GM12878 (cell line): ENCODE results near the gene MCCD1. TPM values are rescaled to one million over a fixed set of nuclear protein-coding genes. Genes with fewer than 3 reads are reported as not detected.

Source experiments
- ATF7 ChIP-seq: fragments of 450-650 bp; IDR thresholded peaks from 2 replicates; pipeline ENCODE4 v1.6.1; 2016; ENCODE audit warnings: low read depth, mild to moderate bottlenecking
- CBX3 ChIP-seq: fragments of 200-600 bp; sonication (generic); IDR thresholded peaks from 2 replicates; pipeline ENCODE4 v1.6.1; 2016; ENCODE audit warnings: low read depth, borderline replicate concordance
- CHD1 ChIP-seq: IDR thresholded peaks from 2 replicates; pipeline ENCODE4 v1.6.1; 2012; ENCODE audit warnings: low read depth, low read length, improper control_type of control experiment
- FOS ChIP-seq: IDR thresholded peaks from 3 replicates; pipeline ENCODE4 v1.6.1; 2011; ENCODE audit warnings: borderline replicate concordance; ENCODE audit not compliant: insufficient read length; ENCODE audit errors: extremely low read depth
- FOXK2 ChIP-seq: fragments of 450-650 bp; IDR thresholded peaks from 2 replicates; pipeline ENCODE4 v1.6.1; 2017; ENCODE audit warnings: mild to moderate bottlenecking, moderate library complexity
- FOXM1 ChIP-seq: IDR thresholded peaks from 2 replicates; pipeline ENCODE4 v1.6.1; 2012; ENCODE audit warnings: low read depth, mild to moderate bottlenecking, inconsistent platforms, low read length, moderate library complexity
- JUND ChIP-seq: IDR thresholded peaks from 2 replicates; pipeline ENCODE4 v1.6.1; 2012; ENCODE audit warnings: low read depth, mild to moderate bottlenecking, low read length, improper control_type of control experiment, moderate library complexity
- MTA3 ChIP-seq: IDR thresholded peaks from 2 replicates; pipeline ENCODE4 v1.6.1; 2012; ENCODE audit warnings: low read length, inconsistent platforms, borderline replicate concordance
- MXI1 ChIP-seq: fragments of 150-350 bp; IDR thresholded peaks from 2 replicates; pipeline ENCODE4 v1.6.1; 2011; ENCODE audit warnings: low read depth, mild to moderate bottlenecking, inconsistent platforms, low read length, improper control_type of control experiment
- NBN ChIP-seq: fragments of 450-650 bp; IDR thresholded peaks from 2 replicates; pipeline ENCODE4 v1.6.1; 2016
- RFX5 ChIP-seq: IDR thresholded peaks from 2 replicates; pipeline ENCODE4 v1.6.1; 2011; ENCODE audit warnings: low read depth, low read length, improper control_type of control experiment
- SMC3 ChIP-seq: IDR thresholded peaks from 2 replicates; pipeline ENCODE4 v1.6.1; 2011; ENCODE audit warnings: low read length, improper control_type of control experiment, borderline replicate concordance
- SPI1 ChIP-seq: IDR thresholded peaks from 2 replicates; pipeline ENCODE4 v1.6.1; 2011; ENCODE audit warnings: low read depth, mild to moderate bottlenecking, low read length, moderate library complexity, borderline replicate concordance; ENCODE audit not compliant: insufficient read depth
- SREBF1 ChIP-seq: IDR thresholded peaks from 2 replicates; pipeline ENCODE4 v1.6.1; 2012; ENCODE audit warnings: mild to moderate bottlenecking, low read length
- SRF ChIP-seq, 2 experiments: IDR thresholded peaks; 2 replicates each; pipeline ENCODE4 v1.6.1; 2011; ENCODE audit warnings: low read depth in 2 of 2, low read length in 2 of 2, mild to moderate bottlenecking in 1 of 2, moderate library complexity in 1 of 2
- STAT1 ChIP-seq: fragments of 450-650 bp; conservative IDR thresholded peaks from 2 replicates; pipeline ENCODE4 v1.6.1; 2014; ENCODE audit warnings: antibody characterized with exemption, mild to moderate bottlenecking
- TAF1 ChIP-seq: IDR thresholded peaks from 2 replicates; pipeline ENCODE4 v1.6.1; 2011; ENCODE audit warnings: mild to moderate bottlenecking, low read depth, low read length, borderline replicate concordance
- TCF3 ChIP-seq: IDR thresholded peaks from 2 replicates; pipeline ENCODE4 v1.6.1; 2012; ENCODE audit warnings: low read depth, mild to moderate bottlenecking, low read length, borderline replicate concordance; ENCODE audit not compliant: insufficient read depth
- ZNF274 ChIP-seq: IDR thresholded peaks from one replicate; pipeline ENCODE4 v1.8.0; 2011; ENCODE audit not compliant: insufficient read length, insufficient read depth
- polyA plus RNA-seq, 11 experiments: library from polyadenylated mRNA; depleted of rRNA in 4 of 11; unstranded in 6 of 11; stranded (reverse) in 5 of 11; fragments of >200 nt; fragmentation: Nextera tagmentation in 4 of 11; fragmentation: Illumina TruSeq in 1 of 11; extraction: Ambion mirVana in 4 of 11; extraction: Trizol in 1 of 11; gene quantifications; 1 replicate in 1 of 11; 2 replicates in 10 of 11; pipeline versions ENCODE4 v1.2.1 to v1.2.3, GENCODE V29; 2011 to 2016; ENCODE audit warnings: inconsistent platforms in 2 of 11, missing spikeins in 2 of 11, low read depth in 1 of 11
- total RNA-seq, 4 experiments: library from RNA; depleted of rRNA in 3 of 4; stranded (reverse); fragments of >200 nt in 3 of 4; fragmentation: Illumina TruSeq in 1 of 4; extraction: Trizol in 1 of 4; gene quantifications; 2 replicates each; pipeline versions ENCODE4 v1.2.1 to v1.2.3, GENCODE V29; 2013 to 2021
- TF ChIP-seq, protein P1 (sequence below): fragments of 450-650 bp; formaldehyde crosslinking; IDR thresholded peaks from 2 replicates; pipeline ENCODE4 v1.4.0; 2020; ENCODE audit warnings: mild to moderate bottlenecking, moderate library complexity
- TF ChIP-seq, protein P2 (sequence below): IDR thresholded peaks from 2 replicates; pipeline ENCODE4 v1.6.1; 2012; ENCODE audit warnings: improper control_type of control experiment, low read depth, low read length; ENCODE audit not compliant: insufficient replicate concordance

The MCCD1 gene
- total and polyA plus RNA-seq, 10 of the 15 experiments (the other 5 are each of a cell fraction or from before 2014, with no cell fraction given): not detected

DNA sequence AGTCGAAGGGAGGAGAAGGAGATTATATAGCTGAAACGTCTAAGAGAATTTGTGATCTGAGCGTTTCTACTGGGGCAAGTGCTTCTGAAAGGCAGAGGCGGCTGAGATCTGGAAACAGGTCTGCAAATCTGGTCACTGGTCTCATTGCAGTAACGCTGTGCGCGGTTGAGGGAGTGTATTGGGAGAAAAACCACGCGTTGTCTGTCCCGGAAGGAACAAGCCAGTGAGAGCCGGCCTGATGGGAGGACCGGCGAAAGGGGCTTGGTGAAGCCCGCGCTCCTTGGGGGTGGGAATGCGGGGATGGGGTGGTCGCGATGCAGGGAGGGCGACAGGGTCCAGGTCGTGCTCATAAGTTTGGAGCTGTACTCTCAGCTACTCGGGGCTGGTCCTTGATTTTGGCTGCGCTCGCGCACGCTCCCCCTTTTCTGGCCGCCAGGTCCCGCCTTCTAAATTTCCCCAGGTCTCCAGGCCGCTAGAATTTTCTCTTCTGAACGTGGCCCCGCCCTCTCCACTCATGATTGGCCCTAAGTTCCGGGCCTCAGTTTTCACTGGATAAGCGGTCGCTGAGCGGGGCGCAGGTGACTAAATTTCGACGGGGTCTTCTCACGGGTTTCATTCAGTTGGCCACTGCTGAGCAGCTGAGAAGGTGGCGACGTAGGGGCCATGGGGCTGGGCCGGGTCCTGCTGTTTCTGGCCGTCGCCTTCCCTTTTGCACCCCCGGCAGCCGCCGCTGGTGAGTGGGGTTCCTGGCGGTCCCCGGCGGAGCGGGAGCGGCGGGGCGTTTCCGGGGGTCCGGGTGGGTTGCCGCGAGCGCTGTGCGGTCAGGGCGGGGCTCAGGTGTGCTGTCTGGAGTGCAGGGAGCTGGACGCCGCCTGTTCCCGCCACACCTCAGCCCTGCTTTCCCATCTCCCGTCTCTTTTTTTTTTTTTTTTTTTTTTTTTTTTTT is 31.0 kb upstream of the MCCD1 start, which contains the start of gene MICB (continued):
- TF ChIP-seq, protein P1, sequence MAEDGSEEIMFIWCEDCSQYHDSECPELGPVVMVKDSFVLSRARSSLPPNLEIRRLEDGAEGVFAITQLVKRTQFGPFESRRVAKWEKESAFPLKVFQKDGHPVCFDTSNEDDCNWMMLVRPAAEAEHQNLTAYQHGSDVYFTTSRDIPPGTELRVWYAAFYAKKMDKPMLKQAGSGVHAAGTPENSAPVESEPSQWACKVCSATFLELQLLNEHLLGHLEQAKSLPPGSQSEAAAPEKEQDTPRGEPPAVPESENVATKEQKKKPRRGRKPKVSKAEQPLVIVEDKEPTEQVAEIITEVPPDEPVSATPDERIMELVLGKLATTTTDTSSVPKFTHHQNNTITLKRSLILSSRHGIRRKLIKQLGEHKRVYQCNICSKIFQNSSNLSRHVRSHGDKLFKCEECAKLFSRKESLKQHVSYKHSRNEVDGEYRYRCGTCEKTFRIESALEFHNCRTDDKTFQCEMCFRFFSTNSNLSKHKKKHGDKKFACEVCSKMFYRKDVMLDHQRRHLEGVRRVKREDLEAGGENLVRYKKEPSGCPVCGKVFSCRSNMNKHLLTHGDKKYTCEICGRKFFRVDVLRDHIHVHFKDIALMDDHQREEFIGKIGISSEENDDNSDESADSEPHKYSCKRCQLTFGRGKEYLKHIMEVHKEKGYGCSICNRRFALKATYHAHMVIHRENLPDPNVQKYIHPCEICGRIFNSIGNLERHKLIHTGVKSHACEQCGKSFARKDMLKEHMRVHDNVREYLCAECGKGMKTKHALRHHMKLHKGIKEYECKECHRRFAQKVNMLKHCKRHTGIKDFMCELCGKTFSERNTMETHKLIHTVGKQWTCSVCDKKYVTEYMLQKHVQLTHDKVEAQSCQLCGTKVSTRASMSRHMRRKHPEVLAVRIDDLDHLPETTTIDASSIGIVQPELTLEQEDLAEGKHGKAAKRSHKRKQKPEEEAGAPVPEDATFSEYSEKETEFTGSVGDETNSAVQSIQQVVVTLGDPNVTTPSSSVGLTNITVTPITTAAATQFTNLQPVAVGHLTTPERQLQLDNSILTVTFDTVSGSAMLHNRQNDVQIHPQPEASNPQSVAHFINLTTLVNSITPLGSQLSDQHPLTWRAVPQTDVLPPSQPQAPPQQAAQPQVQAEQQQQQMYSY (CRISPR knock-in tag): no peak
- TF ChIP-seq JUND (peak; percentile 62; the same call in 1 of the 2 replicates), ATF7 (peak; percentile 96), SREBF1 (peak; percentile 46), ZNF274 (no peak), FOS (peak; percentile 19), NBN (peak; percentile 52; the same call in 1 of the 2 replicates), CHD1 (peak; percentile 85; the same call in 1 of the 2 replicates), SMC3 (no peak), TCF3 (no peak), STAT1 (no peak), CBX3 (no peak), FOXM1 (no peak), MTA3 (no peak), FOXK2 (peak; percentile 94), SRF (IDR thresholded peaks at IDR 0.05; ENCODE audit: low read depth in 2 of 2, low read length in 2 of 2) (0 out of 4 replicates have a peak, but pooled peaks of 1 of the 2 experiments have one; percentile 16), TAF1 (peak; percentile 67; the same call in 1 of the 2 replicates), MXI1 (peak; percentile 64), SPI1 (no peak), RFX5 (peak; percentile 56)
- TF ChIP-seq, protein P2, sequence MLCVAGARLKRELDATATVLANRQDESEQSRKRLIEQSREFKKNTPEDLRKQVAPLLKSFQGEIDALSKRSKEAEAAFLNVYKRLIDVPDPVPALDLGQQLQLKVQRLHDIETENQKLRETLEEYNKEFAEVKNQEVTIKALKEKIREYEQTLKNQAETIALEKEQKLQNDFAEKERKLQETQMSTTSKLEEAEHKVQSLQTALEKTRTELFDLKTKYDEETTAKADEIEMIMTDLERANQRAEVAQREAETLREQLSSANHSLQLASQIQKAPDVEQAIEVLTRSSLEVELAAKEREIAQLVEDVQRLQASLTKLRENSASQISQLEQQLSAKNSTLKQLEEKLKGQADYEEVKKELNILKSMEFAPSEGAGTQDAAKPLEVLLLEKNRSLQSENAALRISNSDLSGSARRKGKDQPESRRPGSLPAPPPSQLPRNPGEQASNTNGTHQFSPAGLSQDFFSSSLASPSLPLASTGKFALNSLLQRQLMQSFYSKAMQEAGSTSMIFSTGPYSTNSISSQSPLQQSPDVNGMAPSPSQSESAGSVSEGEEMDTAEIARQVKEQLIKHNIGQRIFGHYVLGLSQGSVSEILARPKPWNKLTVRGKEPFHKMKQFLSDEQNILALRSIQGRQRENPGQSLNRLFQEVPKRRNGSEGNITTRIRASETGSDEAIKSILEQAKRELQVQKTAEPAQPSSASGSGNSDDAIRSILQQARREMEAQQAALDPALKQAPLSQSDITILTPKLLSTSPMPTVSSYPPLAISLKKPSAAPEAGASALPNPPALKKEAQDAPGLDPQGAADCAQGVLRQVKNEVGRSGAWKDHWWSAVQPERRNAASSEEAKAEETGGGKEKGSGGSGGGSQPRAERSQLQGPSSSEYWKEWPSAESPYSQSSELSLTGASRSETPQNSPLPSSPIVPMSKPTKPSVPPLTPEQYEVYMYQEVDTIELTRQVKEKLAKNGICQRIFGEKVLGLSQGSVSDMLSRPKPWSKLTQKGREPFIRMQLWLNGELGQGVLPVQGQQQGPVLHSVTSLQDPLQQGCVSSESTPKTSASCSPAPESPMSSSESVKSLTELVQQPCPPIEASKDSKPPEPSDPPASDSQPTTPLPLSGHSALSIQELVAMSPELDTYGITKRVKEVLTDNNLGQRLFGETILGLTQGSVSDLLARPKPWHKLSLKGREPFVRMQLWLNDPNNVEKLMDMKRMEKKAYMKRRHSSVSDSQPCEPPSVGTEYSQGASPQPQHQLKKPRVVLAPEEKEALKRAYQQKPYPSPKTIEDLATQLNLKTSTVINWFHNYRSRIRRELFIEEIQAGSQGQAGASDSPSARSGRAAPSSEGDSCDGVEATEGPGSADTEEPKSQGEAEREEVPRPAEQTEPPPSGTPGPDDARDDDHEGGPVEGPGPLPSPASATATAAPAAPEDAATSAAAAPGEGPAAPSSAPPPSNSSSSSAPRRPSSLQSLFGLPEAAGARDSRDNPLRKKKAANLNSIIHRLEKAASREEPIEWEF: no peak
